Prostate gland (tissue), 2 donors: ENCODE measurements around the gene GPS1. TPM values are rescaled to one million over a fixed set of nuclear protein-coding genes. Genes with fewer than 3 reads are reported as not detected.

Source experiments
- DNase-seq: peaks from one replicate; pipeline ENCODE4 v3.0.0-alpha.2; 2019; ENCODE audit warnings: low spot score
- H3K27ac ChIP-seq, 2 donors: fragments of 200-600 bp; sonication (generic); 2 replicates each; pipeline ENCODE4 v1.5.1; 2017 to 2019
- H3K27me3 ChIP-seq: fragments of 200-600 bp; sonication (generic); replicated peaks from 2 replicates; pipeline ENCODE4 v1.5.1; 2019; ENCODE audit not compliant: insufficient read depth
- H3K36me3 ChIP-seq, 2 donors: fragments of 200-600 bp; sonication (generic); 1 replicate in 1 of 2; 2 replicates in 1 of 2; pipeline versions ENCODE4 v1.5.1 to v1.8.1; 2017 to 2019
- H3K4me1 ChIP-seq: fragments of 200-600 bp; sonication (generic); replicated peaks from 2 replicates; pipeline ENCODE4 v1.5.1; 2019
- H3K4me3 ChIP-seq, 2 donors: fragments of 200-600 bp; sonication (generic); 2 replicates each; pipeline ENCODE4 v1.5.1; 2017 to 2019
- H3K9me3 ChIP-seq: fragments of 200-600 bp; sonication (generic); 2 replicates; pipeline ENCODE4 v1.5.1; 2017
- CTCF ChIP-seq, 4 experiments: fragments of 200-600 bp in 2 of 4; fragments of 450-650 bp in 2 of 4; sonication (generic) in 2 of 4; IDR thresholded peaks; 1 replicate in 3 of 4; 2 replicates in 1 of 4; pipeline ENCODE4 v1.5.1; 2016 to 2019; ENCODE audit warnings: antibody characterized with exemption in 4 of 4, mild to moderate bottlenecking in 2 of 4, moderate library complexity in 2 of 4
- POLR2A ChIP-seq: fragments of 450-650 bp; IDR thresholded peaks from one replicate; pipeline ENCODE4 v1.6.1; 2016; ENCODE audit warnings: antibody characterized with exemption, mild to moderate bottlenecking
- POLR2AphosphoS5 ChIP-seq: sonication (generic); formaldehyde crosslinking; IDR thresholded peaks from one replicate; pipeline ENCODE4 v1.6.1; 2017; ENCODE audit warnings: antibody characterized with exemption
- WGBS: methylation state at CpG from one replicate; pipeline ENCODE4 v1.1.5; 2018; 5-methylcytosine and 5-hydroxymethylcytosine counted together
- intact Hi-C: fragments of 100-400 bp; cut with DNase I; formaldehyde crosslinking; loops from one replicate; pipeline ENCODE4 v1.14.2; 2022
- total RNA-seq, 2 donors: library from RNA; depleted of rRNA; stranded (reverse); fragments of >200 nt; gene quantifications; one replicate each; pipeline ENCODE4 v1.1.0, GENCODE V29; 2016

The GPS1 gene
- total RNA-seq, 2 donors from 2014 or later: 163 to 182 TPM

- H3K4me3 ChIP-seq: no peak overlapping the region
- WGBS: 86% methylated on average over 38 of the region's 49 CpGs
- no peaks in the 10 kb centered on the region for H3K4me1 ChIP-seq
- no peak for DNase-seq
- peaks cover 91 to 95% of the 10 kb centered on the region in 2 donors for H3K36me3 ChIP-seq
- no peaks in the 10 kb centered on the region for H3K27me3 ChIP-seq
- no peak for TF ChIP-seq CTCF (IDR thresholded peaks at IDR 0.05)
- TF ChIP-seq POLR2AphosphoS5: no peak
- TF ChIP-seq POLR2A: no peak
- no peaks in the 10 kb centered on the region for H3K9me3 ChIP-seq
- H3K27ac ChIP-seq: no peak overlapping the region
- intact Hi-C loops: no loop called here
Measured at GRCh38 chr17:82085031-82085861, 33.5 kb downstream of the GPS1 start.

DNA sequence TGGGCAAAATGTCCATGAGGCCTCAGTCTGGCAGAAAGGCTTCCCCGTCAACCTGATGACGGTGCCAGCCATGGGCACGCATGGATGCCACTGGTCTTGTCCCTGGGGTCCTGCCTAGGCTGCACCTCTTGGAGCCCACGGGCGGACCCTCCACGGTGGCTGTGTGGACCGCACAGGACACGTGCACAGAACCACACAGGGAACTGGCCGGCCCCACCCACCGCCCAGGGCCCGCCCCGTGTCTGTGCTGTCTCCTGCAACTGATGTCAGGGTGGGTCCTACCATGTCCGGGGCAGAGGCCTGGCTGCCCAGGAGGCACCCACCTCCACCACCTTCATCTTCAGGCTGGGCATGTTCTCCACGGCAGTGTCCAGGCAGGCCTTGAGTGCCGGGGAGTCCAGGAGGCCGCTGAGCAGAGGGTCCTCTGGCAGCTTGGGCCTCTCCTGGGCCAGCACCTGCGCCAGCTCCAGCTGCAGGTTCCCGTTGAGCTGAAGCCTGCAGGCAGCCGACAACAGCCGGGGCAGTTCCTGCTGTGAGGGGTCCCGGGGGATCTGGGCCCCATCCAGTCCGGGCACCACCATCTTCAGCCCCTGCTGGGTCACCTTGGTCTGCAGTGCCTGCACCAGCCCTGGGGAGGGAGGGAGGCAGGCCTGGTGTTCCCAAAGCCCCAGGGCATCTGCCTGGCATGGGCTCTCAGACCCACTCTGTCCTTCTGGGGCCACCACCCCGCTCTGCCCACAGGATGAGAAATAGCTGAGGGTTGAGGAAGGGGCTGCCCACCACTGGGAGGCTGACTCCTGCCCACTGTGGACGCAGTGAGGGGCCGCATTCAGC, 34.5 kb downstream of the GPS1 start:
- Histone ChIP-seq H3K36me3 (peaks cover 92 to 95% of the 10 kb centered on the region in 2 donors), H3K4me1 (no peaks in the 10 kb centered on the region), H3K27me3 (no peaks in the 10 kb centered on the region), H3K27ac (no peak overlapping the region), H3K9me3 (no peaks in the 10 kb centered on the region), H3K4me3 (no peak overlapping the region)
- intact Hi-C loops: no loop called here
- WGBS: 89% methylated on average over 18 of the region's 25 CpGs
- DNase-seq: no peak
- TF ChIP-seq POLR2AphosphoS5 (no peak), CTCF (IDR thresholded peaks at IDR 0.05) (no peak), POLR2A (no peak)

DNA sequence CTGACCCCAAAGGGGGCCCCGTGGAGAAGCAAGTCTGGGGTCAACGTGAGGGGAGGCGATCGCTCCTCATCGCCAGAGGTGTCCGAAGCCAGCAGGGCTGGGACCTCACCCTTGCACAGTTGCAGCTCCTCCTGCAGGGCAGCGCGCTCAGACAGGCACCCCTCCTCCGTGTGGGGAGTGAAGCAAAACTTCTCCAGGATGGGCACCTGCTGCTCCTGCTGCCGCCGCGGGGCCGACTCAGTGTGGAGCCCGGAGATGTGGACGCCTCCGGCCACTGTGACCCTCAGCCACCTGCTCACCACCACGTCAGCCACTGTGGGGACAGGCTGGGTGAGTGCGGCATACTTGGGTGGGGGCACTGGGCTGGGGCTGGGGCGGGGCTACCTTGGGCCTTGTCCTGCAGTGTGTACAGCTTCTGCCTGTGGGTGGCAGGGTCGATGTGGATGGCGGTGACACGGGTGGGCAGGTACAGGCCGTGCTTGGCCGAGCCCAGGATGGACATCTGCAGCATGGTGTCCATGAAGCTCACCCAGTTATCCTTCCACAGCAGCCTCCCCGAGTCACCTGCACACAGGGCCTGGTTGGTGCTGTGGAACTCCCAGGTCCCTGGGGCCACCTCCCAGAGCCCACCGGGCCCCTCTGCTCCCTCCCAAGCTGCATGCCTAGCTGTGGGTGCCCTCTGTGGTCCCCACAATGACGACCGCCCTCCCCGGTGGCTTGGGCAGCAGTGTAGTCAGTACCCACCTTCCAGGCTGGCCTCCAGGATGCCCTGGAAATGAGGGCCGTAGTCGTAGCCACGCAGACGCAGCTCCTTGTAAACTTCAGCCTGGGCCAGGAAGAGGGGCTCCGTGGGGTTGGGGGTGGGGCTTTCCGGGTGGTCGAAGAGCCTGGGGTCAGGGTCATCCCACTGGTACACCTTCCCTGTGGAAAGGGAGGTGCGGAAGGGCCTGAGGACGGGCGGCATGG, 35.5 kb downstream of the GPS1 start:
- no peak for TF ChIP-seq CTCF (IDR thresholded peaks at IDR 0.05)
- no peak for TF ChIP-seq POLR2A
- no peak for TF ChIP-seq POLR2AphosphoS5
- intact Hi-C loops: no loop called here
- H3K27ac ChIP-seq: no peak overlapping the region
- DNase-seq: no peak
- H3K9me3 ChIP-seq: no peaks in the 10 kb centered on the region
- 88% methylated on average over 38 of the region's 39 CpGs for WGBS
- no peaks in the 10 kb centered on the region for H3K4me1 ChIP-seq
- no peaks in the 10 kb centered on the region for H3K27me3 ChIP-seq
- H3K4me3 ChIP-seq: no peak overlapping the region
- peaks cover 91 to 96% of the 10 kb centered on the region in 2 donors for H3K36me3 ChIP-seq

- Histone ChIP-seq H3K27me3 (no peaks in the 10 kb centered on the region), H3K4me3 (no peak overlapping the region), H3K27ac (no peak overlapping the region), H3K4me1 (no peaks in the 10 kb centered on the region), H3K9me3 (no peaks in the 10 kb centered on the region), H3K36me3 (peaks cover 89 to 96% of the 10 kb centered on the region in 2 donors)
- 94% methylated on average over 45 of the region's 48 CpGs for WGBS
- DNase-seq: no peak
- intact Hi-C loops: no loop called here
- TF ChIP-seq CTCF (IDR thresholded peaks at IDR 0.05) (no peak), POLR2AphosphoS5 (no peak), POLR2A (no peak)
Measured at GRCh38 chr17:82087961-82088837, 36.5 kb downstream of the GPS1 start.
